Femur (tissue), 1 donor: ENCODE results near the gene RRAGB.
"Not testable (repeated sequence)": the region's sequence is repeated elsewhere in the genome, so short reads cannot be mapped to it uniquely, and the experiment has no call there.

Experiments
- DNase-seq: peaks from one replicate; pipeline ENCODE4 v3.0.0-alpha.2; 2017

The RRAGB gene, protein sequence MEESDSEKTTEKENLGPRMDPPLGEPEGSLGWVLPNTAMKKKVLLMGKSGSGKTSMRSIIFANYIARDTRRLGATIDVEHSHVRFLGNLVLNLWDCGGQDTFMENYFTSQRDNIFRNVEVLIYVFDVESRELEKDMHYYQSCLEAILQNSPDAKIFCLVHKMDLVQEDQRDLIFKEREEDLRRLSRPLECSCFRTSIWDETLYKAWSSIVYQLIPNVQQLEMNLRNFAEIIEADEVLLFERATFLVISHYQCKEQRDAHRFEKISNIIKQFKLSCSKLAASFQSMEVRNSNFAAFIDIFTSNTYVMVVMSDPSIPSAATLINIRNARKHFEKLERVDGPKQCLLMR

DNA sequence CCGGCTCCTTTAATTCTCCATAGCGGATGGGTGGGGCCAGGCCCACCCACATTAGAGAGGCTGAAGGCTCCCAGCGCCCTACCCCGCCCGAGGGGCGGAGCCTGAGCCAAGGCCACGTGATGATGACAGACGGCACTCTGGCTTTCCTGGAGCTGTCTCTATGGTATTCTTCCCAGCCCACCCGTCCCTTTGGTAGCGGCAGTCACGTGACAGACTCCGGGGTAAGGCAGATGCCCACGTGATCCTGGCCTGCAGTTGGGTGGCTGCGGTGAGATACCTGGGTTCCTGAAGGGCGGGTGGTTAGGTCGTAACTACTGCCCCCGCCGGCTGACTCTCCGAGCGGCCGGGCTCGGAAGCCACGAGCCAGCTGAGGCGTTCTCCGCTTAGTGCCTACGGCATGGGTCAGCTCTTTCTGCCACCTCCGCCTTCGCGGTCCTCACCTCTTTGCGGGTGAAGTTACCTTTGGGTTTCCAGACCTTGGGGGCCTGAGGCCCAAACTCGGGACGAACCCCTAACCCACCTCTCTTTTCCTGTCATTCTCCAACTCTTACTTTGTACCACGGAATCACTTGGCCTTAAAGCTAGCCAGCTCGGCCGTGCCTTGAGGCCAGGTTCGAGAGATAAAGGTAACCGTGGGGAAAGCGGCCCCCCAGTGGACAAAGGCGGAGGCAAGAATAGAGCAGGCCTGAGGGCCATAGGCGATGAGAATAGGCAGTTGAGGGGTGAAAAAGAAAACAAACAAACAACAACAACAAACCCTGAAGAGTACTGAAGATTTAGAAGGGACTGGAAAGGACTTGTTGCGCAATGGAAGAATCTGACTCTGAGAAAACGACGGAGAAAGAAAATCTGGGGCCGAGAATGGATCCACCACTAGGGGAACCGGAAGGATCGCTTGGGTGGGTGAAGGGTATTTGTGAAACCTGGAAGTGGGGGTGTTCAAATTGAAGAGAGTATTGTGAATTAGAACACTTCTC is at the start of gene RRAGB:
TSS of gene RRAGB (plus strand) at position 229 of the 977 bp plus-strand sequence. CDS start at position 808, 579 bp downstream.
- peak; percentile 96 for DNase-seq

DNA sequence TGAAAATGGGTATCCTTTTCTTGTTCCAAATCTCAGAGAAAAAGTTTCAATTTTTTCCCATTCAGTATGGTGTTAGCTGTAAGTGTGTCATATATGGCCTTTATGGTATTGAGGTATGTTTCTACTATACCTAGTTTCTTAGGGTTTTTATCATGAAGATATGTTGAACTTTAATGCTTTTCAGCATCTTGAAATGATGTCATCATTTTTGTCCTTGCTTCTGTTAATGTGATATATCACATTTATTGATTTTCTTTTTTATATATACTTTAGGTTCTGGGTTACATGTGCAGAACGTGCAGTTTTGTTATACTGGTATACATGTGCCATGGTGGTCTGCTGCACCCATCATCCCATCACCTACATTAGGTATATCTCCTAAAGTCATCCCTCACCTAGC is 49.5 kb upstream of the RRAGB start:
- DNase-seq: no peak

DNA sequence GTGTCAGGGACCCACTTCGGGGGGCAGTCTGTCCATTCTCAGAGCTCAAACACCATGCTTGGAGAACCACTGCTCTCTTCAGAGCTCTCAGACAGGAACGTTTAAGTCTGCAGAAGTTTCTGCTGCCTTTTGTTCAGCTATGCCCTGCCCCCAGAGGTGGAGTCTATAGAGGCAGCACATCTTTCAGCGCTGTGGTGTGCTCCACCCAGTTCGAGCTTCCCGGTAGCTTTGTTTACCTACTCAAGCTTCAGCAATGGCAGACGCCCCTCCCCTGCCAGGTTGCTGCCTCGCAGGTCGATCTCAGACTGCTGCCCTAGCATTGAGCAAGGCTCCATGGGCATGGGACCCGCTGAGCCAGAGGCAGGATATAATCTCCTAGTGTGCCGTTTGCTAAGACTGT is 29.0 kb upstream of the RRAGB start:
- DNase-seq: not testable (repeated sequence)

DNA sequence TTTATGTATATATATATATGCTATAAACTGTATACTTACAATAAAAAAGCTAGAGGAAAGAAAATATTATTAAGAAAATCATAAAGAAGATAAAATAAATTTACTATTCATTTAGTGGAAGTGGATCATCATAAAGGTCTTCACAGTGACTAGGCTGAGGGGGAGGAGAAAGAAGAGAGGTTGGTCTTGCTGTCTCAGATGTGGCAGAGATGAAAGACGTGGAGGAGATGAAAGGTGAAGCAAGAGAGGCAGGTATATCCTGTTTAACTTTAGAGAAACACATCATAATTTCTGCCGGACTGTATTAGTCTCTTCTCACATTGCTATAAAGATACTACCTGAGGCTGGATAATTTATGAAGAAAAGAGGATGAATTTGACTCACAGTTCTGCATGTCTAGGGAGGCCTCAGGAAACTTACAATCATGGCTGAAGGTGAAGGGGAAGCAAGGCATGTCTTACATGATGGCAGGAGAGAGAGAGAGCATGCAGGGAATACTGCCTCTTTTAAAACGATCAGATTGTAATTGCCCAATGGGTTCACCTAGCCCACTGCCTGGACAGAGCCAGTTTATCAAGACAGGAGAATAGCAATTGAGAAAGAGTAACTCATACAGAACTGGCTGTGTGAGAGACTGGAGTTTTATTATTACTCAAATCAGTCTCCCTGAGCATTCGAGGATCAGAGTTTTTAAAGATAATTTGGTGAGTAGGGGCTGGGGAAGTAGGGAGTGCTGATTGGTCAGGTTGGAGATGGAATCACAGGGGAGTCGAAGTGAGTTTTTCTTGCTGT is 22.1 kb upstream of the RRAGB start:
- no peak for DNase-seq

DNA sequence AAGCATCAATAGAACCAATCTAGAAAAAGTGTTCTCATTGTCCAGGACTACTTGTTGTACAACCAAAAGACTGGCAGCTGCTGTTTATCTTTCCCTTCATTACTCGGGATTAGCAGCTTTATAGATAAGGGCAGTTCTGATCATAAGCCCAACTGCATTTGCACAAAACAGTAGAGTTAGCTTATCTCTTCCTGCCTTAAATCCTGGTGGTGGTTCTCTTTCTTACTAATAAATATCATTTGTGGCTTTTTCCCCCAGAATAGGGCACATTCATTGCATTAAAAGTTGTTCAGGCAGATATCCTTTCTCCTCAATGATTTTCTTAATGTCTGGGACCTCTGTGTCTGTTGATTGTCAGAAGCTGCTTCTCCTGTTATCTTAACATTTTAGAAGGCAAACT is 20.2 kb upstream of the RRAGB start:
- DNase-seq: no peak

DNA sequence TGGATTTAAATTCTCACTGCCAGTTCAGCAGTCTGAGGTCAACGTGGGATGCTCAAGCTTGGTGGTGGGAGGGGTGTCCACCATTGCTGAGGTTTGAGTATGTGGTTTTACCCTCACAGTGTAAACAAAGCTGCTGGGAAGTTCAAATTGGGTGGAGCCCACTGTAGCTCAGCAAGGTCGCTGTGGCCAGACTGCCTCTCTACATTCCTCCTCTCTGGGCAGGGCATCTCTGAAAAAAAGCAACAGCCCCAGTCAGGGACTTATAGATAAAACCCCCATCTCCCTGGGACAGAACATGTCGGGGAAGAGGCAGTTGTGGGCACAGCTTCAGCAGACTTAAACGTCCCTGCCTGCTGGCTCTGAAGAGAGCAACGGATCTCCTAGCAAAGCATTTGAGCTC is 14.9 kb upstream of the RRAGB start:
- no peak for DNase-seq

DNA sequence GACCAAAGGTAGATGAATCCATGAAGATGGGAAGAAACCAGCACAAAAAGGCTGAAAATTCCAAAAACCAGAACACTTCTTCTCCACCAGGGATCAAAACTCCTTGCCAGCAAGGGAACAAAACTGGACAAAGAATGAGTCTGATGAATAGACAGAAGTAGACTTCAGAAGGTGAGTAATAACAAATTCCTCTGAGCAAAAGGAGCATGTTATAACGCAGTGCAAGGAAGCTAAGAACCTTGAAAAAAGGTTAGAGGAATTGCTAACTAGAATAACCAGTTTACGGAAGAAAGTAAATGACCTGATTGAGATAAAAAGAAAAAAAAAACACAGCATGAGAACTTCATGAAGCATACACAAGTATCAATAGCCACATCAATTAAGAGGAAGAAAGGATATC is 14.1 kb upstream of the RRAGB start:
- DNase-seq: not testable (repeated sequence)

DNA sequence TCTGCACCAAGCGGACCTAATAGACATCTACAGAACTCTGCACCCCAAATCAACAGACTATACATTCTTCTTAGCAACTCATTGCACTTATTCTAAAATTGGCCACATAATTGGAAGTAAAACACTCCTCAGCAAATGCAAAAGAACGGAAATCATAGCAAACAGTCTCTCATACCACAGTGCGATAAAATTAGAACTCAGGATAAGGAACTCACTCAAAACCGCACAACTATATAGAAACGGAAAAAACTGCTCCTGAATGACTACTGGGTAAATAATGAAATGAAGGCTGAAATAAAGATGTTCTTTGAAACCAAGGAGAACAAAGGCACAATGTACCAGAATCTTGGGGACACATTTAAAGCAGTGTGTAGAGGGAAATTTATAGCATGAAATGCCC is 12.5 kb upstream of the RRAGB start:
- DNase-seq: not testable (repeated sequence)

DNA sequence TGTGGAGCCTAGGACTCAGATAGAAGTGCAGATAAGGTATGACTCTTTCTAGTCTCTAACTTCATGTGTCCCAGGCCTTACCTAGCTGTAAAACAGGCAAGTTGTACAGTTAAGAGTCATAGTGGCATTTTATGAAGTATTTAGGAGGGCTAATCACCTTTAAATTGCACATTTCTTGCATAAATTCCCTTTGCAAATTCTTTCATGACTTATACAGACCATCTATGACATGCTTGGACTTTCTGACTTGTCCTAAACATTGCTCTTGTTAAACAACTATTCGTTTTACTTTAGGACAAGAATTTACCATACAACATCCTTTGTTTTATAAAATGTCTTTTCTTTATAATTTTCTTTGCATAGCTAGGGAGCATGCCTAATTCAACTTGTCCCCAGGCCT is 7.8 kb upstream of the RRAGB start:
- DNase-seq: no peak

DNA sequence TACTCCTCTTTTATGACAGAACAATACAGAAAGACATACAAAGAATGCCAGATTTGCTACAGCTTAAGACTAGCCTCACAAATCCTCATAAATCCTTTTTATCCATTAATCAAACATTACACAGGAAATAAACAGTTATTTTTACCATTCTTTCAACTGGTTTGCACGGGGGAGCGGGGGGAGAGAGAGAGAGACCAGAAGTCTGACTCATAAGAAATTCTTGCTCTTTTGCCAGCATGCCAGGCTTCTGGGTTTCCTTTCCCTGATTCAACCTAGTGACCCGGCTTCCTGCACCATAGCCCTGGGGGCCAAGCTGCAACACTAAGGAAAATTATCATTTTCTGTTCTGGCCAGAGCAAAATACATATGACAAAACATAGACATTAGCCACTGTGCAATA is 6.8 kb upstream of the RRAGB start:
- DNase-seq: no peak

DNA sequence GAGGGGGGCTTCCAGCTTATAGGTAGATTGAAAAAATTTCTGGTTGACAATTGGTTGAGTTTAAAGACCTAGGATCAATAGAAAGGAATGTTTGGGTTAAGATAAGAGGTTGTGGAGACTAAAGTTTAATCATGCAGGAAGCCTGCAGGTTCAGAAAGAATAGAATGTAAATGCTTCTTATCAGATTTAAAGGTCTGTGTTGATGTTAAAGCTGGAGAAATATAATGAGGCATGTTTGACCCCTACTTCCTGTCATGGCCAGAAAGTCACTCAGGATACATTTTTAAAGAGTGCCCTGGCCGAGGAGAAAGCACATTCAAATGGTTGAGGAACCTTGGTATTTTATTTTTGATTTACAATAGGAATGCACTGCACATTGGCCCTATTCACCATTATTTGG is 3.9 kb upstream of the RRAGB start:
- DNase-seq: no peak

DNA sequence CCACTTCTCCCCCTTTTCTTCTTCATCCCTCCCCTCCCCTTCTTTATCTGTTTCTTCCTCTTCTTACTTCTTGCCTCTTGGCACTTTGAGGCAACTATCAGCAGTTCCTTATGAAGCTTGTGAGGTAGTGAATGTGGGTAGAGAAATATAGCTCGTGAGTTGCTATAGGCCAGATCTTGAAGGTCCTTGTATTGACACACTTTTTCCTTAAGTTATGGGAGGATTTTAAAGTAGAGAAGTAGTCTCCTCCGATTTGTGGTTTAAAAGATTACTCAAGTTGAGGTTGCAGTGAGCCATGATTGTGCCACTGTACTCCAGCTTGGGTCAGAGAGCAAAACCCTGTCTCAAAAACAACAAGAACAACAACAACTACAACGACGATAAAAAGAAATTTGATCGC is 3.4 kb upstream of the RRAGB start:
- DNase-seq: no peak

DNA sequence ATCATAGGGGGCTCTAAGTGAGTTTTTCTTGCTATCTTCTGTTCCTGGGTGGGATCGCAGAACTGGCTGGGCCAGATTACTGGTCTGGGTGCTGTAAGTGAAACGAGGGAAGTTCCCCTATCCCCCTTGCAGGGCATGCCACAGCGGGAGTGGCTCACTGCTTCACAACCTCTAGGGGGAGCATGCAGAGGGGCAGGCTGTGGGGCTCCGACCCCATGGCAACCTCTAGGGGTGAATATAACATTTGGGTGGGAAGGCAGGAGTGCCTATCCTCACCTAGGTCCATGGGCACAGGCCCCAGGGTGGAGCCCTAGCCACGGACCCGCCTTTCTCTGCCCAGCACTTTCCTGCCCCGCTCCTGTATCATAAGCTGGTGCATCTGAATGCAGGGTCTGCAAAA is 1.7 kb upstream of the RRAGB start:
- DNase-seq: no peak

DNA sequence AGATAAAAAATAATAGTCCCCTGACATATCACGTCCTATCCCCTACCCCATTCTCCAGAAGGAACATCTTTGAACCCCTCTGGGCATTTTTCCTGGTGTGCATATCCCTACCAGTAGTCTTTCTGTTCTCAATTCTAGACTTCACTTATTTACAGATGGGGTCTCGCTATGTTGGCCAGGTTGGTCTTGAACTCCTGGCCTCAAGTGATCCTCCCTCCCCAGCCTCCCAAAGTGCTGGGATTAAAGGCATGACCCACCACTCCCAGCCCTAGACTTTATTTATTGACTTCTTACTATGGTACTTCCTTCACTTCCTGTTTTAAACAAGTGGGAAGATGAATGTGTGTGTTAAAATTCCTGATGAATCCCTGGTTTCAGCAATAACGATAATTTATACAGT is 612 bp upstream of the RRAGB start:
- no peak for DNase-seq

DNA sequence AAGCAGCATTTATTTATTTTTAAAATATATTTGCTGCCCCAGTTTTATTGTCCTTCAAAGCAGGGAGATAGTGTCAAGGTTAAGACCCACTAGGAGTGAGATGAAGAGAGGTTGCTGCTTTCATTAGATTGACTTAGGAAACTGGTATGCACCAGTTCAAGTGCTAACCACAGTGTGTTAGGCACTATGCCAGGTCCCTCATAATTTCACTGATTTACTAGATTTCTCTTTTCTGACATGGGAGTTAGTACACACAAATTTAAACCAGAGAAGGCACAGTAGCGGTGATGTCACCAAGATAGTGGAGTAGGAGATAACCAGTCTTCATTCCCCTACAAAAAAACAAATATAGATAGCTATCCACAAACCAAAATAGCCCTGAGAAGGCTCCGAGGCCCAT is 14.3 kb downstream of the RRAGB start:
- no peak for DNase-seq

DNA sequence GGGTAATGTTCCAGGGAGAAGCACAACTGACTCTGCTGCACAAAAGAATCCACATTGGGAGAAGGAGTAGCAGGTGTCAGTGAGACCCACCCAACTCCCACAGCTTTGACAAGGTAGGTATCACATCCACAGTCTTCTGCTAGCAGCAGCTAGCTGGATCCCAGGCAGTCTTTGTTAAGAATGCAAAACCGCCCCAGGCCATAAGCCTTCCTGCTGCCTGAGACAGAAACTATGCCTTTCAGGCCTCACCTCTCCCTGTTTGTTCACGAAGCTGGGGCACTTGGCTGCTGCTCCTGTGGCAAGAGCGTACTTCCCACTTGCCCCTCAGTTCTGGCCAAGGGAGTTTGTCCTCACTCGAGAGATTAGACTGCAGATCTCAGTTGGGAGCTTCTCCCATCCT is 21.4 kb downstream of the RRAGB start:
- no peak for DNase-seq

DNA sequence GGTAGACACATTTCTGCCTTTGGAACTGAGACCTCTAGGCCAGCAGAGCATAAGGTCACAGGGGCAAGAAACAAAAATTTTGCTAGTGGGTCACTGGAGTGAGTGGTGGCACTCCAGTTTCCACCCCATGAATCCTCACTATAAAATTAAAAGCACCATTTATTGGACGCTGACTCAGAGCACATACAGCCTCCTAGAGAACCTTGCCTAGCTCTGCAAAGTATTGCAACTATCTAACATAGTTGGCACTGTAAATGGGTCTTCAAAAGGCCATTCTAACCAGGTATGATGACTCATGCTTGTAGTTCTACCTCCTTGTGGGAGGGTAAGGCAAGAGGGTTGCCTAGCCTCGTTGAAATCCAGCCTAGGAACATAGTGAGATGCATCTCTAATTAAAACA is 25.1 kb downstream of the RRAGB start:
- DNase-seq: no peak

DNA sequence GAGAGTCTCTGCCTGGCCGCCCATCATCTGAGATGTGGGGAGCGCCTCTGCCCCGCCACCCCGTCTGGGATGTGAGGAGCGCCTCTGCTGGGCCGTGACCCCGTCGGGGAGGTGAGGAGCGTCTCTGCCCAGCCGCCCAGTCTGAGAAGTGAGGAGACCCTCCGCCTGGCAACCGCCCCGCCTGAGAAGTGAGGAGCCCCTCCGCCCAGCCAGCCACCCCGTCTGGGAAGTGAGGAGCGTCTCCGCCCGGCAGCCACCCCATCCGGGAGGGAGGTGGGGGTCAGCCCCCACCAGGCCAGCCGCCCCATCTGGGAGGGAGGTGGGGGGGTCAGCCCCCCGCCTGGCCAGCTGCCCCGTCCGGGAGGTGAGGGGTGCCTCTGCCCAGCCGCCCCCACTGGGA is 30.9 kb downstream of the RRAGB start:
- DNase-seq: not testable (repeated sequence)

DNA sequence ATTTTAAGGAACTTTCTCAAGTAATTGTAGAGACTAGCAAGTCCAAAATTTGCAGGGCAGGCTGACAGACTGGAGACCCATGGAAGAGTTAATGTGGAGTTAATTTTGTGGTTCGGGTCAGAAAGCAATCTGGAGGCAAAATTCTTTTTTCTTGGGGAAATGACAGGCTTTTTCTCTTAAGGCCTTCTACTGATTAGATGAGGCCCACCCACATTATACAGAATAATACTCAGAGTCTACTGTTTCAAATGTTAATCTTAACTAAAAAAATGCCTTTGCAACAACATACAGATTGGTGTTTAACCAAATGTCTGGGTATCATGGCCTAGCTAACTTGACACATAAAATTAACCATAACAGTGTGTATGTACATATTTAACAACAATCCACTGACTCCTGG is 32.7 kb downstream of the RRAGB start:
- DNase-seq: no peak

DNA sequence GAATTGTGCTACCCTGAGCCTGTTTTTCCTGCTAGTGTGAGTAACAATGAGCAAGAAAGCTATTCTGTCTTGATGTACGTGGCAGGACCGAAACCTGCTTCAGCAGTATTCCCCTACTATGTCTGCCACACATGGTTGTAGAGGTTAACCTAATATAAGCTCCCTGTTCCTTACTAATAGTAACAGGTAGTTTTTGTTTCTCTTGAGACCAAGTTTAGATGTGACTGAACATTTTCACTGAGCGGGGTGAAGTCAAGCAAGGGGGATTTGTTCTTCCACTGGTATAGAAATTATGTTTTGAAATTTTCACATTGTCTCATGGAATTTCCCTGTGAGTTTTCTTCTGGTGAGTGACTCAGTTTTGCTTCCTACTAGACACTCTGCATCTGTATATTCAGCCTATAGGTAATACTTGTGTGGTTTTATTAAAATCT is 37.3 kb downstream of the RRAGB start:
- DNase-seq: no peak

DNA sequence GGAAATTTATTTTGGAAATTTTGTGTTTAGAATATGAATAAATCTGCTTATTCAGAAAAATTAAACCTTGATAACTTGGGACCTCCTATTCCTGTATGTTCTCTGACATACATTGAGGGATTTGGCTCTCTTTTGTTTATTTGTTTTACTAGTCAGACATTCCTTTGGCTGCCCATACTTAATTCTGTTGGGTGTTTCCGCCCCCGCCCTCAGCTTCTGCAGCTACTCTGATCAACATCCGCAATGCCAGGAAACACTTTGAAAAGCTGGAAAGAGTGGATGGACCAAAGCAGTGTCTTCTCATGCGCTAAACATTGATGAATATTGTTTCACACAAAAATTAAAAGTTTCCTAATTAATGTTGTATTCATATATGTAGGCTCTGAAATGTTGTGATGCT is 40.5 kb downstream of the RRAGB start:
- no peak for DNase-seq

DNA sequence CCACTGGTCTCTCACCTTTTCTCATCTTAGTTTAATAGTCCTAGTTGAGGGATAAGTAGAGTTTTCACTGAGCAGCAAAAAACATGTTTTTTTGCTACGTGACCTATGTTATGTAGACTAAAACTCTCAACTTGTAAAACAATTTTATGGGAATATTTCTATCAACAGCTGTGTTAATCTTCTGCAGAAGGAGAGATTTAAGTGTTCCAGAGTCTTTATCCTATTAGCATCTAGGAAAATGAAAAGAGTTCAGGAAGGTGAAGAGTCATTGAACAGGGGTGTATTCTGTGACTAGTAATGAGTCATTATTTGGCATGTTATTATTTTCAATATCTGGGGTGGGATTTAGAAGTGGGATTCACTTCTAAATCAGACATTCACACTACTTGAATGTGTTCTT is 41.9 kb downstream of the RRAGB start:
- no peak for DNase-seq

DNA sequence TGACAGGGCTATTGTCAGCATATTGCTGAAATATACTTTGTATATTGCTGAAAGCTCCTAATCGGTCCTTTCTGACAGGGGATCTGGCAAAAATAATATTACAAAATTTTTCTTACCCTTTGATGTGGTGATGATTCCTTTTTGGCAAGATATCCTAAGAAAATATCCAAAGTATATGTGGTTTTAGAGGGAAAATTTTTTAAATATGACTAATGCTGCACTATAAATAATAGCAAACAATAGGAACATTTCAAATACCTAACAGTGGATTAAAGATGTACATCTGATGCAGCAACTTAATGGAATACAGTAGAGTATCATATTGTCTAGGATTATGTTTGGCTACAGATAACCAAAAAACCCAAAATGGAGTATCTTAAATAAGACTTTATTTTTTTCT is 49.6 kb downstream of the RRAGB start:
- no peak for DNase-seq
